ENCODE measurements around the gene TNRC6A.

Gene TNRC6A

GRCh38 chr16:24688359-24688758, 41.1 kb upstream of the TNRC6A start:
- no peak for TF ChIP-seq CTCF (IDR thresholded peaks at IDR 0.05; ENCODE audit: control extremely low read depth, extremely low read depth, low read depth, missing control alignments)
- POLR2A ChIA-PET: interaction anchor here (0.6 kb wide), 1 partner anchor 279 kb away, joined by 3 read pairs; no protein-coding TSS in a partner anchor
- peak; percentile 2 for DNase-seq (ENCODE audit: extremely low spot score)
- CTCF ChIA-PET: interaction anchor here (0.7 to 1.6 kb wide), 3 partner anchors 16 to 149 kb away, joined by 3 to 5 read pairs (median 3); partner anchors contain the start of gene RBBP6

GRCh38 chr16:24689128-24689527, 40.3 kb upstream of the TNRC6A start:
- ChIA-PET POLR2A (no interaction called here), CTCF (interaction anchor here (0.7 to 1.6 kb wide), 3 partner anchors 10 to 150 kb away, joined by 3 to 5 read pairs (median 3); partner anchors contain the start of gene RBBP6)
- TF ChIP-seq CTCF (IDR thresholded peaks at IDR 0.05; ENCODE audit: control extremely low read depth, extremely low read depth, low read depth, missing control alignments): peak; percentile 17
- DNase-seq (ENCODE audit: extremely low spot score): peak; percentile 32

- no peak for DNase-seq (ENCODE audit: extremely low spot score)
- ChIA-PET CTCF (interaction anchor here (0.8 kb wide), 1 partner anchor 13 kb away, joined by 3 read pairs; no protein-coding TSS in a partner anchor), POLR2A (no interaction called here)
- TF ChIP-seq CTCF (IDR thresholded peaks at IDR 0.05; ENCODE audit: control extremely low read depth, extremely low read depth, low read depth, missing control alignments): no peak
Observed at GRCh38 chr16:24692854-24693253, 36.6 kb upstream of the TNRC6A start.

GRCh38 chr16:24694931-24695330, 34.5 kb upstream of the TNRC6A start:
- ChIA-PET POLR2A (no interaction called here), CTCF (interaction anchor here (1.1 to 2.1 kb wide), 3 partner anchors 8 to 167 kb away, joined by 3 to 7 read pairs (median 3); no protein-coding TSS in a partner anchor)
- DNase-seq (ENCODE audit: extremely low spot score): no peak
- no peak for TF ChIP-seq CTCF (IDR thresholded peaks at IDR 0.05; ENCODE audit: control extremely low read depth, extremely low read depth, low read depth, missing control alignments)

- no peak for TF ChIP-seq CTCF (IDR thresholded peaks at IDR 0.05; ENCODE audit: control extremely low read depth, extremely low read depth, low read depth, missing control alignments)
- POLR2A ChIA-PET: no interaction called here
- CTCF ChIA-PET: interaction anchor here (1.4 to 1.8 kb wide), 2 partner anchors 11 to 13 kb away, joined by 5 to 6 read pairs; no protein-coding TSS in a partner anchor
- no peak for DNase-seq (ENCODE audit: extremely low spot score)
Observed at GRCh38 chr16:24696699-24697098, 32.8 kb upstream of the TNRC6A start.

- ChIA-PET CTCF (interaction anchor here (1.8 kb wide), 1 partner anchor 15 kb away, joined by 5 read pairs; no protein-coding TSS in a partner anchor), POLR2A (no interaction called here)
- no peak for DNase-seq (ENCODE audit: extremely low spot score)
- TF ChIP-seq CTCF (IDR thresholded peaks at IDR 0.05; ENCODE audit: control extremely low read depth, extremely low read depth, low read depth, missing control alignments): no peak
Observed at GRCh38 chr16:24698308-24698707, 31.1 kb upstream of the TNRC6A start.
